ENCODE measurements around the gene CLDN11.

The CLDN11 gene

DNA sequence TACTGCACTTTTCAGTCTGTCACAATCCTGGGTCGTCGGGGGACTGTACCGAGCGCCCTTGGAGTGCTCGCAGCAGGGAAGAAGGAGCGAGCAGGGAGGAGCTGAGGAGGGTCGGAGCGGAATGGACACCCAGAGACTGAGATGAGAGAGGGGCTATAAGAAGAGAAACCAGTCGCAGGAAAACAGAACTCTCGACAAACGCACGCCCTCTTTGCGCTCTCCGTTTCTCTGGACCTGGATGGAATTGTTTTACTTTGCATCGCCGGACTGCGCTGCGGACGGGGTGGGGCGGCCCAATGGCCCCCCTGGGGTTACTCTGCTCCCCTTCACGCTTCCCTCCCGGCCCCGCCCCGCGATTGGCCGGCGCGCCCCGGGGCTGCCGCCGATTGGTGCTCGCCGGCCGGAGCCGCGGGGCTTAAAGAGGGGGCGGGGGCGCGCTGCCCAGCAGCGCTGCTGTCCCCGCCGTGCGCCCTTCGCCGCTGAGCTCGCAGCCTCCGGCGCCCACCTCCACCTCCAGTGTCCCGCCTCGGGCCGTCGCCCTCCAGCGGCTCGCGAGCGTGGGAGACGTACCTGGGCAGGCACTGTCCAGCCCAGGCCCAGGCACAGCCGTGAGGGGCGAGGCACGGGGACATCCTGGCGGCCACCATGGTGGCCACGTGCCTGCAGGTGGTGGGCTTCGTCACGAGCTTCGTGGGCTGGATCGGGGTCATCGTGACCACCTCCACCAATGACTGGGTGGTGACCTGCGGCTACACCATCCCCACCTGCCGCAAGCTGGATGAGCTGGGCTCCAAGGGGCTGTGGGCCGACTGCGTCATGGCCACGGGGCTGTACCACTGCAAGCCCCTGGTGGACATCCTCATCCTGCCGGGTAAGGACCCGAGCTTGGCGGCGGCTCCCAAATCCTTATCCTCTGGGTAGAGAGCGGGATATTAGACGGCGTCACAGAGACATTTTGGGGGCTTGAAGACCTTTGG is at the start of gene CLDN11:
CLDN11 (plus strand) TSS at position 447 of the 977 bp plus-strand sequence; CDS start at position 646, 199 bp downstream.
- DNase-seq (ENCODE audit: low read depth) = peak; percentile 56

DNA sequence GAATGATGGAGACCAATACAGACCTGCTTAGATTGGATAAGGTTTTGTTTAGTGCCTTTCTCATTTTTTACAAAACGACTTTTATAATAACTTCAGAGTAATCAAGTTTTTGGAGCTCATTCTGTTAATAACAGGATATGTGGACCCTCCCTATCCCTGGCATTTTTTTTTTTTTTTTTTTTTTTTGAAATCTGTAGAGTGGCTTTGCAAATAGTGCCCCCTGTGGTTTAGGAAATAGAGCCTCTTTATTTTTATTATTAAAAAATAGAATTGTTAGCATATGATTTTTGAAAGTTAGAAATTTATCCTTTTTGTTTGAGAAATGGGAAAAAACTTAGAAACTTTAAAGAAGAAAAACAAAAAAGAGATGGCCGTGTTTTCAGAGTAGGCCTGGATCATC is 49.7 kb upstream of the CLDN11 start:
- no peak for DNase-seq (ENCODE audit: low read depth)

DNA sequence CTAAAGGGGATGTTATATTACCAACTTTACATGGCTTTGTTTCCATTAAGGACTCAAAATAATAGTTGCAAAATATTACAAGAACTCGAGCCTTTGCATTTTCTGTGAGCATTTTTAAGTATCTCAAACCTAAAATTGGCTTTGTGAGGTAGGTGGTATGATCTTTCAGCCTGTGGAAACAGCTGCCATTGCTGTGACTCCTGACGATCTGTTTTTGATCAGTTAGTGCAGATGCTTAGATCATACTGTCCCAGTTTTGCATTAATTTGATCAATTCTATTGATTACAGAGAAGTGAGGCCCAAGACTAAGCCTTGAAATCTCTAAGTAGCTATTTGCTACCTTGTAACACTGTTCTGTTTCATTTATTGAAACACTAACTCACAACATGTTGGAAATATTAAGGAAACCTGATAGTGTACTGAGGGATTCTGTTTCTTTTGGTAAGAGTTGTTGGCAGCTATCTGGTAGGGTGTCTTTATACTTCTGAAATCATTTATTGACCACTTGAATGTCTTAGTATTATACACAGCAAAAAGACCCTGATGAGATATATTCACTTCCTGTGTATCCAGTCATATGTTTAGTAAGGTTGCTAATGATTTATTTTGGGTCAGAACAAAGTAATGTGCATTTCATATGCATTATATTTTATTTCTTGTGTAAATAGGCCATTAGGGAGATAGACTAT is 46.3 kb upstream of the CLDN11 start:
- DNase-seq (ENCODE audit: low read depth) = peak; percentile 73

DNA sequence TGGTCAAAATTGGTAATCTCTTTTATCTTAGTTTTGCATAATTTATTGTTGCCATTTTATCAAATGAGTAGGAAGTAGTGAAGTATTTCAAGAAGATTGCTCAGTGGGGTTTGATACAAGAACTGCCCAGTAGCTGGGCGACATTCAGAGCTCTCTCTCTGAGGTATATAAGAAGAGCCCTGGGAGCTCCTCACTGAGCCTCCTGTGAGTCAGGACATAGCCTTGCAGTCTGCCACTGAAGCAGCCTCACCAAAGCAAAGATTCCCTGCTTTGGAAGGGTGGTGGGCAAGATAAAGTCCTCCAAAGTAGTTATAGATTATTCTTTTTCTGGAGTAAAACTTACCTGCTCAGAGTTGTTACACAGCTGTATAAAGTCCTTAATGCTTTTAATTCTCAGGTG is 35.1 kb upstream of the CLDN11 start:
- DNase-seq (ENCODE audit: low read depth) = no peak

- no peak for DNase-seq (ENCODE audit: low read depth)
Measured at GRCh38 chr3:170386468-170386867, 32.2 kb upstream of the CLDN11 start.

DNA sequence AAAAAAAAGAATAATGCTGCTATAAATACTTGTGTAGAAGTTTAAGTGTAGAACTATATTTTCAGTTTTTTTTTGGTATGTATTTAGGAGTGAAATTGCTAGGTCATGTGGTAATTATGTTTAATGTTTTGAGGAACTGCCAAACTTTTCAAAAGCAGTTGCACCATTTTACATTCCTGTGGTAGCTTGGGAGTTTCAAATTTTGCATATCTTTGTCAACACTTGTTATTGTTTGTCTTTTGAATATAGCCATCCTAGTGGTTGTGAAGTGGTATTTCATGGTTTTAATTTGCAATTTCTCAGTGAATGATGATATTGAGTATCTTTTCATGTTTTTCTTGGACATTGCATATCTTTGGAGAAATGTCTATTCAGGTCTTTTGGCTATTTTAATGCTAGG is 30.7 kb upstream of the CLDN11 start:
- peak; percentile 87 for DNase-seq (ENCODE audit: low read depth)

DNA sequence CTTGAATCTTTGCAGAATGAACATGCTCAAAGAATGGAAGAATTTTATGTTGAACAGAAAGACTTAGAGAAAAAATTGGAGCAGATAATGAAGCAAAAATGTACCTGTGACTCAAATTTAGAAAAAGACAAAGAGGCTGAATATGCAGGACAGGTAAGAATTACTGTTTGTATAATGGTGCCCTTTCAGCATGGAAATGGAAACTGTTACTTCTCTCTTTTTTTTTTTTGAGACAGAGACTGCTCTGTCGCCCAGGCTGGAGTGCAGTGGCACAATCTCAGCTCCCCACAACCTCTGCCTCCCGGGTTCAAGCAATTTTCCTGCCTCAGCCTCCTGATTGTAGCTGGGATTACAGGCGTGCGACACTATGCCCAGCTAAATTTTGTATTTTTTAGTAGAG is 27.6 kb upstream of the CLDN11 start:
- no peak for DNase-seq (ENCODE audit: low read depth)

- DNase-seq (ENCODE audit: low read depth) = no peak
Measured at GRCh38 chr3:170397685-170398084, 21.0 kb upstream of the CLDN11 start.

- no peak for DNase-seq (ENCODE audit: low read depth)
Measured at GRCh38 chr3:170405101-170405500, 13.6 kb upstream of the CLDN11 start.

GRCh38 chr3:170410428-170411029 is 8.1 kb upstream of the CLDN11 start:
- peak; percentile 32 for DNase-seq (ENCODE audit: low read depth)

GRCh38 chr3:170413291-170413690 is 5.4 kb upstream of the CLDN11 start:
- DNase-seq (ENCODE audit: low read depth) = no peak

DNA sequence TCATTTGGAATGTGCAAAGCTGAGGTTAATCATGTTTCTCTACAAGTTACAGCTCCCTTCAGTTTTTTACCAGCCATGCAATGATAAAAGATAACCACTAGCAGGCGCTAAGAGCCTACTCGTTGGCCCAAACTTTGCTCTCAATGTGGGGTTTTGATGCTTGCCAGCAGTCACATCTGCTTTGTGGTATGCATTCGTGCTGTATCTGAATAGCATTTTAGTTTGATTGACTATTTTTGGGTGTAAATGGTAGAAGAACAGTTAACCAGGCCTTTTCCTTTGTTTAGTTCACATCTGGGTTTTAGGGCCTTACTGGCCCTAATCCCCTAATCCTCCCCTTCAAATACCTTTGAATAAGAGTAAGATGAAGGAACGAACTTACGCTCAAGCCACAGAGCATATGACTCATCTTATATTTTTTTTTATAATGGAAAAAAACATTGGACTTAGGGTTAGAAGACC is 4.4 kb upstream of the CLDN11 start:
- DNase-seq (ENCODE audit: low read depth) = peak; percentile 87

DNA sequence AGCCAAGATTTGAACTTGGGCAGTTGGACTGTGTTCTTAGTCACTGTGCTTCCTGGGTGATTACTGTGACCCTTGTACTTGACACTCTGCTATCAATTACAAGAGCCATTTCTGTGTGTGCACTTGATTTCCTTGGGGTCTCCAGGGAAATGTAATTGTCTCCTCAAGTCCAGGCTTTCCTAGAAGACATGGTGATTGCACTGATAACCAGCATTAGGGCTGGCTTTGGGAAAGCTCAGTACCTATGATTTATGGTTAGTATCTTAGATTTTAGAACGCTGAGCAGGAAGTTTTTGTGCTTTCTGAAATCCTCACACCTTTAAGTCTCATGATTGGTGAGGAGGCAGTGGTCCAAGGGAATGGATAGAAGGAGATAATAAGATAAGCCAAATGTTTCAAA is 1.6 kb upstream of the CLDN11 start:
- no peak for DNase-seq (ENCODE audit: low read depth)

GRCh38 chr3:170419557-170420087 is 954 bp downstream of the CLDN11 start:
- no peak for DNase-seq (ENCODE audit: low read depth)

- DNase-seq (ENCODE audit: low read depth) = no peak
Measured at GRCh38 chr3:170420307-170420821, 1.7 kb downstream of the CLDN11 start.

DNA sequence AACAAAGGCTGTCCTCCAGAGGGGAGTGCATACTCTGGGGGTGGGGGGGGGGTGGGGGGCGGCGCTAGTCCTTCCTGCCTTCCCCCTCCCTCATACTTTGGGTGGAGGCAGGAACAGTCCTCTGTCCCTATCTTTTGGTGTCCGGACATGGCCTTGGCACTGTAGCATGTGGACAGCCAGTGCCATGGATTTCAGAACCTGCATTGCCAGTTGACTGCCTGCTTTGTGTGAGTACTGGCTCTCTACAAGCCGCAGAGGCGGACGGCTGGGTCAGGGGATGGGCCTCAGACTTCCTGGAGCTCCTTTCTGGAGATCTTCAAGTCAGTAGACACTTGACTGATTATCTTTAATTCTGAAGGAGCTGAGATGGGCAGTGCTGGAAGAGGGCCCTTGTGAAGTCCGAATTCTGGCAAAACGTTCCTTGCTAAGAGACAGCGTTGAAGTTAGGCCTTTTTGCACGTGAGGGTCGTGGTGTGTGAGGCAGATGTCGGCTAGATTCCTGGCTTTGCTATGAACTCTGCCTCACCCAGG is 2.5 kb downstream of the CLDN11 start:
- DNase-seq (ENCODE audit: low read depth) = no peak

GRCh38 chr3:170421758-170422157 is 3.1 kb downstream of the CLDN11 start:
- DNase-seq (ENCODE audit: low read depth) = no peak

GRCh38 chr3:170423001-170423615 is 4.4 kb downstream of the CLDN11 start:
- DNase-seq (ENCODE audit: low read depth) = no peak

DNA sequence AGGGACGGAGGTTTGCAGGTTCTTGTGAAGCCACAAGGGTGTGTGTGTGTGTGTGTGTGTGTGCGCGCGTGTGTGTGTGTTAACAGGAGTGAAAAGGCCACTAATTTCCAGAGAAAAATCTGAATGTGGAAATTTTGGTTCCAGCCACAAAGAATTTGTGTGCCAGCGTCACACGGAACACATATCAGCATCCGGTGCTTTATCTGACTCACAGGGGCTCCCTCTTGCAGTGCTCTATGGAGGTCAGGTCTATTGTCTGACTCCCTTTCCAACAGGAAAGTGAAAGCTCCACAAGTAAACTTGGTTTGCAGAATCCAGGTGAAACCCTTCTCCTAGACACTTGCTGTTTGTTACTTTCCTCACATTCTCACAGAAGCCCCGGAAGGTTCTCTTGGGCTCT is 6.2 kb downstream of the CLDN11 start:
- DNase-seq (ENCODE audit: low read depth) = no peak

GRCh38 chr3:170425491-170426239 is 7.0 kb downstream of the CLDN11 start:
- DNase-seq (ENCODE audit: low read depth) = no peak
